Kidney epithelial cell (primary cell): ENCODE results near the gene TCP11. TPM values are rescaled to one million over a fixed set of nuclear protein-coding genes. Genes with fewer than 3 reads are reported as not detected.

Source experiments
- DNase-seq: peaks from one replicate; pipeline ENCODE4 v3.0.0-alpha.2; 2010; ENCODE audit warnings: low read depth
- H3K27me3 ChIP-seq: 2 replicates; pipeline ENCODE4 v1.6.0; 2011; ENCODE audit warnings: low read length; ENCODE audit not compliant: control insufficient read depth, insufficient read depth
- H3K36me3 ChIP-seq: 2 replicates; pipeline ENCODE4 v1.5.1; 2011; ENCODE audit warnings: low read length; ENCODE audit not compliant: control insufficient read depth, insufficient read depth
- H3K4me3 ChIP-seq: 2 replicates; pipeline ENCODE4 v1.5.1; 2011; ENCODE audit warnings: low read depth, mild to moderate bottlenecking, control low read depth, low read length
- CTCF ChIP-seq: IDR thresholded peaks from 2 replicates; pipeline ENCODE4 v1.5.1; 2011; ENCODE audit warnings: mild to moderate bottlenecking, moderate library complexity, low read length, control low read depth, inconsistent platforms; ENCODE audit not compliant: insufficient read depth, poor library complexity, severe bottlenecking
- total RNA-seq: library from RNA; depleted of rRNA; stranded (reverse); fragments of >200 nt; gene quantifications from 2 replicates; pipeline ENCODE4 v1.2.3, GENCODE V29; 2015

The TCP11 gene
- total RNA-seq, 1 donor from 2014 or later, result not detected

- no peak for TF ChIP-seq CTCF
- Histone ChIP-seq H3K4me3 (no peak overlapping the region), H3K36me3 (no peaks in the 10 kb centered on the region), H3K27me3 (no peaks in the 10 kb centered on the region)
- no peak for DNase-seq
These were observed 43.6 kb upstream of the TCP11 start for GRCh38 chr6:35184580-35185301.

GRCh38 chr6:35183935-35184334 lies 42.8 kb upstream of the TCP11 start:
- H3K4me3 ChIP-seq, result no peak overlapping the region
- DNase-seq, result no peak

GRCh38 chr6:35183281-35183680 lies 42.1 kb upstream of the TCP11 start:
- Histone ChIP-seq H3K4me3 (no peak overlapping the region), H3K36me3 (no peaks in the 10 kb centered on the region), H3K27me3 (no peaks in the 10 kb centered on the region)
- DNase-seq, result no peak
- no peak for TF ChIP-seq CTCF

More at GRCh38 chr6:35183935-35184334, 42.8 kb upstream of the TCP11 start:
- TF ChIP-seq CTCF, result no peak
- Histone ChIP-seq H3K36me3 (no peaks in the 10 kb centered on the region), H3K27me3 (no peaks in the 10 kb centered on the region)

GRCh38 chr6:35181933-35182612 lies 40.9 kb upstream of the TCP11 start:
- Histone ChIP-seq H3K27me3 (no peaks in the 10 kb centered on the region), H3K4me3 (no peak overlapping the region), H3K36me3 (no peaks in the 10 kb centered on the region)
- TF ChIP-seq CTCF, result no peak
- no peak for DNase-seq

- no peak for TF ChIP-seq CTCF
- H3K27me3 ChIP-seq, result no peaks in the 10 kb centered on the region
- no peaks in the 10 kb centered on the region for H3K36me3 ChIP-seq
- DNase-seq, result no peak
- no peak overlapping the region for H3K4me3 ChIP-seq
These were observed 40.3 kb upstream of the TCP11 start for GRCh38 chr6:35181308-35181932.
